SW 1271 (cell line): Measurements from ENCODE around the gene LSM12.
A peak's percentile ranks its signal among the peaks of the same experiment; 100 is the strongest.
"Not testable (repeated sequence)": the region's sequence is repeated elsewhere in the genome, so short reads cannot be mapped to it uniquely, and the experiment has no call there.

Experiments used
- DNase-seq, 2 experiments: peaks; one replicate each; lab custom pipeline; 2025; lab: John Stamatoyannopoulos, UW

The LSM12 gene

GRCh38 chr17:44044071-44044470 is 22.4 kb downstream of the LSM12 start:
- no peak for DNase-seq

GRCh38 chr17:44043272-44043696 is 23.2 kb downstream of the LSM12 start:
- DNase-seq, result no peak

- DNase-seq, result no peak
These were observed 26.4 kb downstream of the LSM12 start for GRCh38 chr17:44039829-44040635.

GRCh38 chr17:44038604-44039011 is 27.9 kb downstream of the LSM12 start:
- DNase-seq, result no peak

- DNase-seq, result no peak
These were observed 29.0 kb downstream of the LSM12 start for GRCh38 chr17:44037471-44037870.

- DNase-seq, result not testable (repeated sequence)
These were observed 31.8 kb downstream of the LSM12 start for GRCh38 chr17:44034688-44035087.

GRCh38 chr17:44033861-44034408 is 32.5 kb downstream of the LSM12 start:
- DNase-seq, result no peak

GRCh38 chr17:44030482-44030881 is 36.0 kb downstream of the LSM12 start:
- DNase-seq, result no peak

- DNase-seq, result no peak
These were observed 36.7 kb downstream of the LSM12 start for GRCh38 chr17:44029736-44030135.

GRCh38 chr17:44024853-44025252 is 41.6 kb downstream of the LSM12 start:
- no peak for DNase-seq

- DNase-seq, result no peak
These were observed 42.2 kb downstream of the LSM12 start for GRCh38 chr17:44024271-44024663.

- no peak for DNase-seq
These were observed 42.8 kb downstream of the LSM12 start for GRCh38 chr17:44023545-44024270.

- no peak for DNase-seq
These were observed 44.2 kb downstream of the LSM12 start for GRCh38 chr17:44022246-44022645.

GRCh38 chr17:44021227-44021626 is 45.2 kb downstream of the LSM12 start:
- DNase-seq, result not testable (repeated sequence)

- peak; percentile 78 to 86 for DNase-seq
These were observed 51.9 kb downstream of the LSM12 start, which contains the start of gene TMEM101 for GRCh38 chr17:44014437-44015172. TMEM101 (minus strand) TSS chr17:44014963; CDS start chr17:44014952, 11 bp downstream.

- peak in 1 of 2 experiments; percentile 21 for DNase-seq
These were observed 52.4 kb downstream of the LSM12 start for GRCh38 chr17:44014133-44014436.

GRCh38 chr17:44012874-44013273 is 53.6 kb downstream of the LSM12 start:
- DNase-seq, result no peak

- DNase-seq, result no peak
These were observed 54.1 kb downstream of the LSM12 start for GRCh38 chr17:44012391-44012790.

GRCh38 chr17:44011876-44012275 is 54.6 kb downstream of the LSM12 start:
- DNase-seq, result no peak

GRCh38 chr17:44010966-44011647 is 55.4 kb downstream of the LSM12 start:
- DNase-seq, result no peak

GRCh38 chr17:44008205-44008909 is 58.1 kb downstream of the LSM12 start:
- DNase-seq, result no peak
